ENCODE results near the gene HTR2C. TPM values are rescaled to one million over a fixed set of nuclear protein-coding genes. Genes with fewer than 3 reads are reported as not detected.

The HTR2C gene
- total and polyA plus RNA-seq, 3 donors from 2014 or later: 0.08 to 0.31 (median 0.12) TPM

DNA sequence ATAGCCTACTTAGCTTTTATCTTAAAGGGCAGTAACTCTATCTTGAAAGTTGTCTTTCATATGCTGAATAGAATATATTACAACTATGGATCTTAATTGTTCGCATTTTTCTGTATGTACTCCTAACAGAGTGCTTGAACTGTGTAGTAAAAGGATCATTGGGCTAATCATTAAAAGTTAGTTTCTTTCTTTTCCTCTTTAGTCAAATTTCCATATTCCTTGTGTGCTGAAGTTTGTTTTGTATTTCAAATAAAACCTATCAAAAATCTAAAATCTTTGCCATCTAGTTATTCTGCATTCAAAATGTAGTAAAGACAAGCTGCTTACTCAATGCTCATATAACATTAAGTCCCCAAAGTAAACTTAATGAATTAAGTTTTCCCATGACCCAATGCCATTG, 182.7 kb downstream of the HTR2C start:
- no peak for DNase-seq
- H3K4me3 ChIP-seq: no peak overlapping the region
- TF ChIP-seq, protein P1, sequence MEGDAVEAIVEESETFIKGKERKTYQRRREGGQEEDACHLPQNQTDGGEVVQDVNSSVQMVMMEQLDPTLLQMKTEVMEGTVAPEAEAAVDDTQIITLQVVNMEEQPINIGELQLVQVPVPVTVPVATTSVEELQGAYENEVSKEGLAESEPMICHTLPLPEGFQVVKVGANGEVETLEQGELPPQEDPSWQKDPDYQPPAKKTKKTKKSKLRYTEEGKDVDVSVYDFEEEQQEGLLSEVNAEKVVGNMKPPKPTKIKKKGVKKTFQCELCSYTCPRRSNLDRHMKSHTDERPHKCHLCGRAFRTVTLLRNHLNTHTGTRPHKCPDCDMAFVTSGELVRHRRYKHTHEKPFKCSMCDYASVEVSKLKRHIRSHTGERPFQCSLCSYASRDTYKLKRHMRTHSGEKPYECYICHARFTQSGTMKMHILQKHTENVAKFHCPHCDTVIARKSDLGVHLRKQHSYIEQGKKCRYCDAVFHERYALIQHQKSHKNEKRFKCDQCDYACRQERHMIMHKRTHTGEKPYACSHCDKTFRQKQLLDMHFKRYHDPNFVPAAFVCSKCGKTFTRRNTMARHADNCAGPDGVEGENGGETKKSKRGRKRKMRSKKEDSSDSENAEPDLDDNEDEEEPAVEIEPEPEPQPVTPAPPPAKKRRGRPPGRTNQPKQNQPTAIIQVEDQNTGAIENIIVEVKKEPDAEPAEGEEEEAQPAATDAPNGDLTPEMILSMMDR (IDR thresholded peaks at IDR 0.05): no peak
- TF ChIP-seq POLR2A (IDR thresholded peaks at IDR 0.05): no peak
- H3K4me1 ChIP-seq: no peaks in the 10 kb centered on the region
- H3K9me3 ChIP-seq: no peaks in the 10 kb centered on the region
- H3K36me3 ChIP-seq (ENCODE audit: low read depth, missing control alignments): no peaks in the 10 kb centered on the region
- no peak overlapping the region for H3K27ac ChIP-seq
- 73 to 89% methylated on average over 1 of the region's 1 CpG for WGBS, 2 donors
- no peaks in the 10 kb centered on the region for H3K27me3 ChIP-seq
- intact Hi-C loops (cut with DNase I; ENCODE audit: low total_unique reads): no loop called here

DNA sequence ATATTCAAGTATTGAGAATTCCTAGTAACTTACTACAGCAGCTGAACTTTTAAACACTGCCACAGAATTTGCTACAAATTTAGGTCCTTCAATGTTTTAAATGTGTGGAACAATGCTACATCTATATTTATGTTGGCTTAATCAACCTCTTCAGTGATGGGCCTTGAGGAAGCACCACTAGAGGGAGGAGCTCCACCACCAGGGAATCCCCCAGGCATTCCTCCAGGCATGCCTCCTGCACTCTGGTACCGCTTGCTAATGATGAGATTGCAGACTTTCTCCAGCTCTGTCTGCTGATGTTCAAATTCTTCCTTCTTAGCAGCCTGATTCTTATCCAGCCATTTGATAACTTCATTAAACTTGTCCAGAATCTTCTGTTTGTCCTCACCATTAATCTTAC, 190.8 kb downstream of the HTR2C start:
- Histone ChIP-seq H3K36me3 (ENCODE audit: low read depth, missing control alignments) (no peaks in the 10 kb centered on the region), H3K4me1 (no peaks in the 10 kb centered on the region), H3K27me3 (no peaks in the 10 kb centered on the region), H3K27ac (no peak overlapping the region), H3K4me3 (no peak overlapping the region), H3K9me3 (no peaks in the 10 kb centered on the region)
- TF ChIP-seq POLR2A (IDR thresholded peaks at IDR 0.05): no peak
- TF ChIP-seq, protein P1 (IDR thresholded peaks at IDR 0.05): no peak
- intact Hi-C loops (cut with DNase I; ENCODE audit: low total_unique reads): no loop called here
- DNase-seq: no peak
- 60% methylated on average over 1 of the region's 1 CpG; no CpG with 5 or more reads in 1 of the 2 donors for WGBS, 2 donors

DNA sequence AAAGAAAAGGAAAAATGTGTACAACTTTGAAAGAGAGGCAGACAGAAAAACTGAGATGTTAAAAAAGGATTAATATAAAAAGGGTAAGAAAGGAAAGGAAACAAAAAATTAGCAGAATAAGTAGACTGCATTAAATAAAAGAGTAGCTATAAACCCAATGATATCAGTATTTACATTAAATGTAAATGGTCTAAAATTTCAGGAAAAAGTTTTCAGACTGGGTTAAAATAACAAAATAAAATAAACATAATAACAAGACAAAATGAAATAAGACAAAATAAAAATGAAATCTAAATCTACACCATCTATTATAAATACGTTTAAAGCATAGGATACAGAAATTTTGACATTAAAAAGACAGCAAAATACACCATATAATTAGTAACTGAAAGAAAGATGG, 199.0 kb downstream of the HTR2C start:
- no peaks in the 10 kb centered on the region for H3K4me1 ChIP-seq
- intact Hi-C loops (cut with DNase I; ENCODE audit: low total_unique reads): no loop called here
- WGBS, 2 donors: 63 to 75% methylated on average over 1 of the region's 1 CpG
- H3K27me3 ChIP-seq: no peaks in the 10 kb centered on the region
- TF ChIP-seq, protein P1 (IDR thresholded peaks at IDR 0.05): no peak
- no peak for TF ChIP-seq POLR2A (IDR thresholded peaks at IDR 0.05)
- no peak overlapping the region for H3K4me3 ChIP-seq
- no peak for DNase-seq
- H3K9me3 ChIP-seq: no peaks in the 10 kb centered on the region
- no peaks in the 10 kb centered on the region for H3K36me3 ChIP-seq (ENCODE audit: low read depth, missing control alignments)
- no peak overlapping the region for H3K27ac ChIP-seq

DNA sequence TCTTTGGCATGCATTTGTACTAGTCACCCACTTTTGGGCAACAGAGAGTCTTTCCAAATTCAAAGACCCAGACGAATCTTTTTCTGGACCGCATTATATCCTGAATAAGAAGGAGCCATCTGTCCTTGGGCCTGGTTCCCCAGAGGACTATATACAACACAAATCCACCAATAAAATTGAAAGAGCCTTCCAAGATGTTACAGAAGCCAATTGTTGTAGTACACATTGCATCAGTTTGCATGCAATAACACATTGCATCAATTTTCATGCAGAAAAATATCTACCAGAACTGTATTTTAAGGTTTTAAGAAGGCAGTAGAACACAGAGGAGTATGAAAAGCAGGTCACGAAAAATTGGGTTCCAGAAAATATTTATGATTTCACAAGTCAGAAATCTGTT, 203.2 kb downstream of the HTR2C start:
- no peaks in the 10 kb centered on the region for H3K36me3 ChIP-seq (ENCODE audit: low read depth, missing control alignments)
- WGBS, 2 donors: 67 to 74% methylated on average over 3 of the region's 3 CpGs
- no peaks in the 10 kb centered on the region for H3K27me3 ChIP-seq
- H3K9me3 ChIP-seq: no peaks in the 10 kb centered on the region
- no peak overlapping the region for H3K4me3 ChIP-seq
- no peak overlapping the region for H3K27ac ChIP-seq
- no peak for DNase-seq
- TF ChIP-seq POLR2A (IDR thresholded peaks at IDR 0.05): no peak
- intact Hi-C loops (cut with DNase I; ENCODE audit: low total_unique reads): no loop called here
- H3K4me1 ChIP-seq: no peaks in the 10 kb centered on the region

DNA sequence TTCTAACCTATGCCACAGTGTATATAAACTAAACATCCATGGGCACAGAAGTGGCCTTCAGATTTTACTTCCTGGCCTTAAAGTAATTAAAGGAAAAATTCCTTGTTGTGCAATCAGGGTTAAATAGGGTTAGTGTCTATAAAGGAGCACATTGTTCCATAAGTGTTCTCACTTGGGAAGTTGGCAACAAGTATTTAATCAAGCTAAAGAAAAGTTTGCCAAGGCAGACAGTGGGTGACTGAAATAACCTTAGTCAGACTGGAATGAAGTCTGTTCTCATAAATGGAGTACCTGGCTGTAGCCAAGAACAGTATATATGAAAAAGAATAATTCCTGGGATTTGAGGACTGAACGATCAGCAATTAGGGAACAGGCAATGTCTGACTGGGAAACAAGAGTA, 213.6 kb downstream of the HTR2C start:
- no peaks in the 10 kb centered on the region for H3K27me3 ChIP-seq
- no peaks in the 10 kb centered on the region for H3K36me3 ChIP-seq (ENCODE audit: low read depth, missing control alignments)
- intact Hi-C loops (cut with DNase I; ENCODE audit: low total_unique reads): no loop called here
- WGBS, 2 donors: 36 to 50% methylated on average over 1 of the region's 1 CpG
- DNase-seq: no peak
- H3K4me1 ChIP-seq: no peaks in the 10 kb centered on the region
- TF ChIP-seq POLR2A (IDR thresholded peaks at IDR 0.05): no peak
- TF ChIP-seq, protein P1 (IDR thresholded peaks at IDR 0.05): no peak
- no peak overlapping the region for H3K27ac ChIP-seq
- no peak overlapping the region for H3K4me3 ChIP-seq
- no peaks in the 10 kb centered on the region for H3K9me3 ChIP-seq

Data from testis (tissue), 3 donors.